Measurements from ENCODE around the gene TNFRSF8. TPM values are rescaled to one million over a fixed set of nuclear protein-coding genes. Genes with fewer than 3 reads are reported as not detected.

The TNFRSF8 gene
- total RNA-seq, 1 donor from 2014 or later, result 33.2 TPM

DNA sequence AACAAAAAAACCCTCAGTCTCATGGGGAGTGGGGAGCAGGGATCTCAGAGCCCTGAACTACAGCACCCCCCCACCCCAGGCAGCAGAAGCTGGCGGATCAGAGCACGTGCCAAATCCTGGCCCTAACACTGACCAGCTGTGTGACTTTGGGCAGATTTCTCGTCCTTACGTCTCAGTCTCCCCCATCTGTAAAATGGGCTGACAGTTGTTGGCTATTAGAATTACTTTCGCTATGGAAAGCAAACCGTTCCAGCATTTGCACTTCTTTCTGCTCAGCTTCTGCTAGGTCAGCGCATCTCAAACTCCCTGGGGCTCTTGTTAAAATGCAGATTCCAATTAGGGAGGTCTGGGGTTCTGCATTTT lies 15.5 kb downstream of the TNFRSF8 start:
- peaks cover 39% of the 10 kb centered on the region for H3K4me1 Mint-ChIP-seq
- no peak for DNase-seq
- H3K4me3 Mint-ChIP-seq, result no peak overlapping the region
- intact Hi-C loops (cut with micrococcal nuclease), result loop anchor here (5.0 kb wide), 1 partner anchor 76 kb away; no protein-coding TSS in a partner anchor
- no peaks in the 10 kb centered on the region for H3K27me3 Mint-ChIP-seq
- no peak overlapping the region for H3K27ac Mint-ChIP-seq
- peaks cover 39% of the 10 kb centered on the region for H3K36me3 Mint-ChIP-seq (ENCODE audit: low read depth)
- peaks cover 7% of the 10 kb centered on the region for H3K9me3 Mint-ChIP-seq

DNA sequence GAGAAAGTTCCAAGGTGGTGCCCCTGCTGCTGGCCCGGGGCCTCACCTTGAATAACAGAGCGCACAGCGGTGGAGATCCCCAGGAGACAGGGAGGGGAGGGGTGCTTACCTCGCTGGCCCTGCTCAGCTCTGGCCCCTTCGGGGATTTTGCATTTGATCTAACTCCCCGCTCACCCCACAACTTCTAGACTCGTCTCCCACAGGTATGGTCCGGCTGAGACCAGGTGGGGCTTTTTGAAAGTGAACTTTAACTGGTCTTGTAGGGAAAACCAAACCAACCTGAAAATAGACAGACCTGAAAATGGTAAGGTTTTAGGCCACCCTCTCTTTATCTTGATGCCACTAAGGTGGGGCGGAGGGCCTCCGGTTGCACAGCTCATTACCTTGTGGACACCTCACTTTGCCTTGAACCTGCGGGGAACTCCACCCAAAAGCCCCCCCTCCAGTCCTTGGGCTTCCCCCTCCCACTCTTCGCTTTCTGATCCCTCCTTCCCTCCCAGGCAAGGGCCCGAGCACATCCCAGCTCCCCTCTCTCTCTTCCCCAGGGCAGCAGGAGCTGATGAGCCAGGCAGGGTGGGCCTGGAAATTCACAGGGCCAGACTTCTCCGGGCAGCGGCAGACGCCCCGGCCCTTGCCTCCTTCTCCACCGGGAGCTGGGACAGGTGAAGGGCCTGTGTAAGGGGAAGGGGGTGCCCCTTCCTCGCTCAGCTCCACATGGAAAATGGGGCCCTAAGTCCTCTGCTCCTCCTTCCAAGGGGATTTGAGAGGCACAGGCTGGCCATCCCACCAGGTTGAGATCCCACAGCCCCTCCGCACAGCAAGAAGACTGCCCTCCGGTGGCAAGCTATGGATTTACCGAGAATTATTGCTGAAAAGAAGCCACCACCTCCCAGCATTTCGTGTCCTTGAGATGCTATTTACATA lies 16.1 kb downstream of the TNFRSF8 start:
- intact Hi-C loops (cut with micrococcal nuclease), result loop anchor here (1.0 to 5.0 kb wide), 3 partner anchors 11 to 77 kb away; no protein-coding TSS in a partner anchor
- Mint-ChIP-seq H3K4me3 (no peak overlapping the region), H3K27ac (peak overlapping the region; percentile 61), H3K27me3 (no peaks in the 10 kb centered on the region), H3K36me3 (ENCODE audit: low read depth) (peaks cover 41% of the 10 kb centered on the region), H3K9me3 (peaks cover 7% of the 10 kb centered on the region), H3K4me1 (peaks cover 39% of the 10 kb centered on the region)
- DNase-seq, result peak; percentile 81

DNA sequence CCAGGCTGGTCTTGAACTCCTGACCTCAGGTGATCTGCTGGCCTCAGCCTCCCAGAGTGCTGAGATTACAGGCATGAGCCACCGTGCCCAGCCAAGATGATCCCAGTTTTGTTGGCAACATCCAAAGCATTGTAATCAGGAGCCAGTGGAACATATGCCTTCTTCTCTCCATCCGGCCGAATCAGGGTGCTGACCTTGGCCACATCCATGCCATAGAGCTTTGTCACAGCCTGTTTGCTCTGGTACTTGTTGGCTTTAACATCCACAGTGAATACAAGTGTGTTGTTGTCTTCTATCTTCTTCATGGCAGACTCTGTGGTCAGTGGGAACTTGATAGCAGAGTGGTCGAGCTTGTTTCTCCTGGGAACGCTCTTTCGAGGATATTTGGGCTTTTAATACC lies 17.1 kb downstream of the TNFRSF8 start:
- no peaks in the 10 kb centered on the region for H3K27me3 Mint-ChIP-seq
- DNase-seq, result no peak
- intact Hi-C loops (cut with micrococcal nuclease), result no loop called here
- no peak overlapping the region for H3K4me3 Mint-ChIP-seq
- H3K4me1 Mint-ChIP-seq, result peaks cover 39% of the 10 kb centered on the region
- H3K9me3 Mint-ChIP-seq, result peaks cover 7% of the 10 kb centered on the region
- H3K27ac Mint-ChIP-seq, result no peak overlapping the region
- peaks cover 41% of the 10 kb centered on the region for H3K36me3 Mint-ChIP-seq (ENCODE audit: low read depth)

DNA sequence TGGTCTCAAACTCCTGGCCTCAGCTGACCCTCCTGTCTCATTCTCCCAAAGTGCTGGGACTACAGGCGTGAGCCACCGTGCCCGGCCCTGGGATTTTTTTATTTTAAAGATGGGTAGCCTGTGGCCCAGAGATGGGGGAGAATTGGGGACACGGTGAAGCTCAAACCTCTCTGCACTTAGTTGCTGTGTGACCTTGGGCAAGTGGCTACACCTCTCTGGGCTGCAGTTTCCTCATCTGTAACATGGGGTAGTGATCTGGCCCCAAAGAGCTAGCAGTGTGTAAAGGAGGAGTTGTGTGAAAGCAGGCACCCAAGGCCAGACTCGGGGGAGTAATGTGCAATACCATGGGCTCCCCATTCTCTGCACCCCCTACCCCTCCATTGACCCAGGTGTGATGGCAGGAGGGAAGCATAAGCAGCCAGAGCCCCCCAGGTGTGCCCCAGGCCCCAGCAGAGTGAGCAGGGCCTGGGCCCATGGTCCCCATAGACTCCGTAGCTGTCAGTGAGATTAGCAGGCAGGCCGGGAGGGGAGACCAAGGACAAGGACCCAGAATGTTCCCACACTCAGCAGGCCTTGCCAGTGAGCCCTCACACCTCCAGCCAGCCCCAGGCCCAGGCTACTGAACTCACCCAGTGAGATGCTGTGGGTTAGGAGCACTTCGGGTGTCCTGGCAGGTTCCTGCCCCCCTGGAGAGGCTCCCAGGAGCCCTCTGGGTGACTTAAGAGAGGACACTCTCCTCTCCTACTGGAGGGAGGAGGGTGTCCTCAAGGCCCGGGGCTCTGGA lies 17.9 kb downstream of the TNFRSF8 start:
- peaks cover 44% of the 10 kb centered on the region for H3K36me3 Mint-ChIP-seq (ENCODE audit: low read depth)
- DNase-seq, result no peak
- H3K4me1 Mint-ChIP-seq, result peaks cover 38% of the 10 kb centered on the region
- peak overlapping the region; percentile 29 for H3K27ac Mint-ChIP-seq
- no peaks in the 10 kb centered on the region for H3K27me3 Mint-ChIP-seq
- no peak overlapping the region for H3K4me3 Mint-ChIP-seq
- peaks cover 7% of the 10 kb centered on the region for H3K9me3 Mint-ChIP-seq
- intact Hi-C loops (cut with micrococcal nuclease), result no loop called here

DNA sequence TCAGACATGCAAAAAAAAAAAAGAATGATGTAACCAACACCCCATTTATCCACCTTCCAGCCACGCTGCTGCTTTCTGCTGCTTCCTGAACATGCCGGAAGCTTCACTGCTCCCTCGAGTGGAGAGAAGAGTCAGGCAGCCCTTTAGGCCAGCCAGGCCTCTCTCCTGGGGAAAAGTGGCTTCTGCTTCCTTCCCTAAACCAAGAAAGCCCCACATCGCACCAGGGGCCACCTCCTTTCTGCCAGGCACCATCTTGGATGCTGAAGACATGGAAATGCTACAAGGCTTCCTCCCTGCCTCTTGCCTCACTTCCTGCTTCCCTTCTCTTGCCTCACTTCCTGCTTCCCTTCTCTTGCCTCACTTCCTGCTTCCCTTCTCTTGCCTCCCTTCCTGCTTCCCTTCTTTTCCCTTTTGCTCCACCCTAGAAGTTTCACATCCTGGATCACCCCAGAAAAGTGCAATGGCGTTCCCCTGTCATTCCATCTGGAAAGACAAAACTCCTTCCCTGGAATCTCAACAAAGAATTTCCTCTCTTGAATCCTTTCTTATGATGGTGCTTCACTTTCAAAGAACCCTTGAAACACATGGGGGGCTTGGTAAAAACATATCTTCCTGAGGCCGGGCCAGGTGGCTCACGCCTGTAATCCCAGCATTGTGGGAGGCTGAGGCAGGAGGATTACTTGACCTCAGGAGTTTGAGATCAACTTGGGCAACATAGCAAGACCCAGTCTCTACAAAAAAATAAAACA lies 18.7 kb downstream of the TNFRSF8 start:
- peaks cover 48% of the 10 kb centered on the region for H3K36me3 Mint-ChIP-seq (ENCODE audit: low read depth)
- intact Hi-C loops (cut with micrococcal nuclease), result no loop called here
- peaks cover 41% of the 10 kb centered on the region for H3K4me1 Mint-ChIP-seq
- peak overlapping the region; percentile 47 for H3K4me3 Mint-ChIP-seq
- peaks cover 12% of the 10 kb centered on the region for H3K9me3 Mint-ChIP-seq
- no peaks in the 10 kb centered on the region for H3K27me3 Mint-ChIP-seq
- H3K27ac Mint-ChIP-seq, result peak overlapping the region; percentile 69
- no peak for DNase-seq

DNA sequence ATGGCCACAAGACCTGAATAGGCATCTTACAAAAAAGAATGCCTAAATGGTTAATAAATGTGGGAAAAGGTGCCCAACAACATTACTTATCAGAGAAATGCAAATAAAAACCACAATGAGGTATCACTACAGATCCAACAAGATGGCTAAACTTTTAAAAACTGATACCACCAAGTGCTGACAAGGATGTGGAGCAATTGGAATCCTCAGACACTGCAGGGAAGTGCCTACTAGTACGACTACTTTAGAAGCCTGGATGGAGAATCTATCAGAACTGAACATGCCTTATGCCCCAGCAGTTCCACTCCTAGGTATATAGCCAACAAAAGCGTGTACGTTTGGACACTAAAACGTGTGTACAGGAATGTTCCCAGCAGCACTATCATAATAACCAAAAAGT lies 19.9 kb downstream of the TNFRSF8 start:
- peaks cover 44% of the 10 kb centered on the region for H3K4me1 Mint-ChIP-seq
- H3K36me3 Mint-ChIP-seq (ENCODE audit: low read depth), result peaks cover 52% of the 10 kb centered on the region
- H3K4me3 Mint-ChIP-seq, result no peak overlapping the region
- no peak for DNase-seq
- no peak overlapping the region for H3K27ac Mint-ChIP-seq
- H3K9me3 Mint-ChIP-seq, result peaks cover 13% of the 10 kb centered on the region
- intact Hi-C loops (cut with micrococcal nuclease), result no loop called here
- H3K27me3 Mint-ChIP-seq, result no peaks in the 10 kb centered on the region

DNA sequence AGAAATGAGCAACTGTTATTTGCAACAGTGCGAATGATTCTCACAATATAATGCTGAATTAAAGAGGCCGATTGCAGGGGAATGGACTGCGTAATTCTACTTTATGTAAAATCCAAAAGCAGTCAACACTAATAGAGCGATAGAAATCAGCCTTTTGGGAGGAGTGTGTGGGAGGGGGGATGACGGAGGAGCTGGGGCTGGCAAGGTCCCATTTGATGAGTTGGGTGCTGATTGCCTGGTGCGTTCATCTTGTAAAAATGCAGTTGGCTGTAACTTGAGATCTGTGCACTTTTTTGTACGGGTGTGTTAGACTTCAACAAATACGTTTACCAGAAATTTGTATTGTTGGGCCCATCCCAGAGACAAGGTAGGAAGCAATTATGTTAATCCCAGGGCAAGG lies 20.7 kb downstream of the TNFRSF8 start:
- Mint-ChIP-seq H3K9me3 (peaks cover 13% of the 10 kb centered on the region), H3K27ac (no peak overlapping the region), H3K4me1 (peaks cover 48% of the 10 kb centered on the region), H3K27me3 (no peaks in the 10 kb centered on the region), H3K36me3 (ENCODE audit: low read depth) (peaks cover 54% of the 10 kb centered on the region), H3K4me3 (no peak overlapping the region)
- intact Hi-C loops (cut with micrococcal nuclease), result no loop called here
- DNase-seq, result no peak

DNA sequence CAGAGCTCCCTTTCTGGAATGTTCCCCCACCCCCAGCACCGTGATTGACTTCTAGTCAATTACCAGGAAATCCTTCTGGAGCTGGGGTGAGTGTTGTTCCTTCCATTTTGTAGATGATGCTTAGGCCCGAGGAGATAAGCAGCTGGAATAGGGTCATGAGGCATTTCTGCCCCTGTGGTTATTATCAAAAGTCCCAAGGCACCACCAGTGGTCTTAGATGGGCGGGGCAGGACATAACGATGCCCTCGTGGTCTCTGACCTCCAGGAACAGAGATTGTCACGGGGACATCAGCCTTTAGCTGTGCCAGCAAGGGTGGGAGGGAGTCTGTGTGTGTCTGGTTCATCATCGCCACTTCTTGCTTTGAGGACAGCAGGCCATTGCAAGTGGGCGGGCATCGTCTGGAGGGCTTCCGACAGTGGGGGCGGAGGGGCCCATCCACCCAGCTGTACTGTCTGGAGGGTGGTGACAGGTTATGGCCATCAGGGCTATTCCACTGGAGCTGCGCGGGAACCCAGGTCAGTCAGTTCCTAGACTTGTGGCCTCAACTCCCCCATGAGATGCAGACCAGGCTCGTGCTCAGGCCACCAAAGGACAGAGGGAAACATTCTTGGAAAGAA lies 22.6 kb downstream of the TNFRSF8 start:
- intact Hi-C loops (cut with micrococcal nuclease), result no loop called here
- peaks cover 72% of the 10 kb centered on the region for H3K36me3 Mint-ChIP-seq (ENCODE audit: low read depth)
- H3K9me3 Mint-ChIP-seq, result peaks cover 25% of the 10 kb centered on the region
- no peak overlapping the region for H3K27ac Mint-ChIP-seq
- H3K27me3 Mint-ChIP-seq, result no peaks in the 10 kb centered on the region
- DNase-seq, result no peak
- no peak overlapping the region for H3K4me3 Mint-ChIP-seq
- peaks cover 59% of the 10 kb centered on the region for H3K4me1 Mint-ChIP-seq

DNA sequence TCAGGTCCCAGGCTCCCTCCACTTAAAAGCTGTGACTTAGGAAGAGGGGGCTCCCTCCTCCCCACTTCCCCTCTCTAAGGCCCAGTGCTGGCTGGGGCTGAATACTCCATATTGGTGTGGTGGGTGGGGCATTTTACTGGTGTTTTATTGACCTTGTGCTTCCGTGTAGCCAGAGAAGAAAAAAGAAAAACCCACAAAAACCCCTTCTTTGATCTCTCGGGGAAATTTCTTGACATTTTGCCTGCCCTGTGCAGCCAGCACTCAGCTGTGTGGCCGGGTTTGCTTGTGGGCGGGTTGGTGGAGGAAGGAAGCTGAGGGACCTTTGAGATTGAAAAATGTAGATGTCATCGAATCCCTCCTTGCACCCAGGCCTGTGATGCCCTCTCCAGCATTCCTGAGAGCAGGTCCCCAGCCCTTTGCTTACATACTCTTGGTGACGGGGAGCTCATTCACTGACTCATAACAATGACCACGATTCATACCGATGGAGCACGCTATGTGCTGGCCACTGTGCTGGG lies 24.8 kb downstream of the TNFRSF8 start:
- intact Hi-C loops (cut with micrococcal nuclease), result loop anchor here (2.0 kb wide), 1 partner anchor 19 kb away; no protein-coding TSS in a partner anchor
- DNase-seq, result peak; percentile 90
- H3K9me3 Mint-ChIP-seq, result peaks cover 17% of the 10 kb centered on the region
- H3K36me3 Mint-ChIP-seq (ENCODE audit: low read depth), result peaks cover 67% of the 10 kb centered on the region
- peak overlapping the region; percentile 70 for H3K4me3 Mint-ChIP-seq
- peaks cover 50% of the 10 kb centered on the region for H3K4me1 Mint-ChIP-seq
- peak overlapping the region; percentile 92 for H3K27ac Mint-ChIP-seq
- H3K27me3 Mint-ChIP-seq, result no peaks in the 10 kb centered on the region

DNA sequence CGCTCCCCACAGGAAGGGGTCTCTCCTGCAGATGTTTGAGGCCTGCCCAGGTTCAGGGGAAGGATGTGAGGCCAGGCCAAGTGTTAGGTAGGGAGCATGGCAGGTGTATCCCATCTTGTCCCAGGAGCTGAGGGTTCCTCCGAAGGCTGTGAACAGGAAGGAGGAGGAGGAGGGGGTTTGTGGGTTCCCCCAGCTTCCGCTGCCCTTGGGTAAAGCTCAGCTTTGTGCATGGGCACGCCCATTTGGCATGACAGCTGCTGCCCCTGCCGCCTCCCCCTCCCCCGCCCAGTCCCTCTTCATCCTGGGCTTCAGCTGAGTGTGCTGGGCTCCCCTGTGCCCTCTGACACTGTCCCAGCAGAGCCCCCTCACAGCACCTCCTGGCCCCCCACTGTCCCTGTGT lies 25.5 kb downstream of the TNFRSF8 start:
- intact Hi-C loops (cut with micrococcal nuclease), result loop anchor here (2.0 kb wide), 1 partner anchor 20 kb away; no protein-coding TSS in a partner anchor
- peak; percentile 82 for DNase-seq
- H3K9me3 Mint-ChIP-seq, result peaks cover 17% of the 10 kb centered on the region
- peak overlapping the region; percentile 92 for H3K27ac Mint-ChIP-seq
- H3K36me3 Mint-ChIP-seq (ENCODE audit: low read depth), result peaks cover 64% of the 10 kb centered on the region
- peak overlapping the region; percentile 70 for H3K4me3 Mint-ChIP-seq
- no peaks in the 10 kb centered on the region for H3K27me3 Mint-ChIP-seq
- H3K4me1 Mint-ChIP-seq, result peaks cover 52% of the 10 kb centered on the region

DNA sequence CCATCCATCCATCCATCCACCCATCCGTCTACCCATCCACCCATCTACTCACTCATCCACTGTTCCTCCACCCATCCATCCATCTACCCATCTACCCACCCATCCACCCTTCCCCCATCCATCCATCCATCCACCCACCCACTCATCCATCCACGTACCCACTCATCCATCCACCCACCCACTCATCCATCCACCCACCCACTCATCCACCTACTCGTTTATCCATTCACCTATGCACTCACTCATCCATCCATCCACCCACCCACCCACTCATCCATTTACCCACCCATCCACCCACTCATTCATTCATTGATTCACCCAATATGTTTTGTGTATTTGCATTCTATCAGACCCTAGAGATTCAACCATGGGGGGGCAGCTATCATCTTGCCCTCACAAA lies 27.2 kb downstream of the TNFRSF8 start:
- DNase-seq, result no peak
- intact Hi-C loops (cut with micrococcal nuclease), result no loop called here
- no peaks in the 10 kb centered on the region for H3K27me3 Mint-ChIP-seq
- H3K4me1 Mint-ChIP-seq, result peaks cover 55% of the 10 kb centered on the region
- peaks cover 17% of the 10 kb centered on the region for H3K9me3 Mint-ChIP-seq
- no peak overlapping the region for H3K27ac Mint-ChIP-seq
- H3K36me3 Mint-ChIP-seq (ENCODE audit: low read depth), result peaks cover 62% of the 10 kb centered on the region
- H3K4me3 Mint-ChIP-seq, result peak overlapping the region; percentile 3

DNA sequence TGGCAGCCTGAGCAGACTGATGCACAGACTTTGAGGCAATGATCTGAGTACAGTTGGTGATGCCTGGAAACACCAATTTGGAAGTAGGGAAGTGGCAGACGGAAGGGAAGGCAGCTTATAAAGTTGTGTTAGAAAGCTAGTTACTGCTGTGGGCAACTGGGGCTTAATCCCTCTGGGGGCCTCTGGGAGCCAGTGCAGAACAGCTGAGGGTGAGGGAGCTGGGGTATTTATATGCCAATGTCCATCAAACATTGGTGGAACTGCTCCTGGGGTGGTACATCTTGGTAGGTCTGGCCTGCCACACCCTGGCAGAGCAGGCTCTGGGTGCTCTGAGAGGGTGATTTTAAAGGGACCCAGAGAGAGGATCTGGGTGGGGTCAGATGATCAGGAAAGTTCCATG lies 28.1 kb downstream of the TNFRSF8 start:
- intact Hi-C loops (cut with micrococcal nuclease), result no loop called here
- no peaks in the 10 kb centered on the region for H3K27me3 Mint-ChIP-seq
- peaks cover 59% of the 10 kb centered on the region for H3K36me3 Mint-ChIP-seq (ENCODE audit: low read depth)
- peaks cover 22% of the 10 kb centered on the region for H3K9me3 Mint-ChIP-seq
- H3K27ac Mint-ChIP-seq, result no peak overlapping the region
- peaks cover 55% of the 10 kb centered on the region for H3K4me1 Mint-ChIP-seq
- no peak overlapping the region for H3K4me3 Mint-ChIP-seq
- DNase-seq, result no peak

DNA sequence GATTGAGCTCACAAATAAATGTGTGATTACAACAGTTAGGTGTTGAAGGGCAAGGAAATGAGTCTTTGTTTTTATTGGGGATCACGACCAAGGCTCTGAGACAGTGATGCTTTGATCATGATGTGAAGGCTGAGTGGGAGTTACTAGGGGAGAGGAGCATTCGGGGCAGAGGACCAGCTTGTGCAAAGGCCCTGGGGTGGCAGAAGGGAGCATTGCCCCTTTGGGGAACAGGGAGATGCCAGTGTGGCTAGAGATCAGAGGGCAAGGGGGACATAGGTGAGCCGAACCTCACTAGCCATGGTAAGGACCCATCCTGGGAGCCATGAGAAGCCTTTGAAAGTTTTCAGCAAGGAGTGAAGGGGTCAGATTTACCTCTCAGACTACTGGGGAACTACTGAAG lies 31.1 kb downstream of the TNFRSF8 start:
- Mint-ChIP-seq H3K4me1 (peaks cover 31% of the 10 kb centered on the region), H3K9me3 (peaks cover 17% of the 10 kb centered on the region), H3K27me3 (no peaks in the 10 kb centered on the region), H3K36me3 (ENCODE audit: low read depth) (peaks cover 45% of the 10 kb centered on the region), H3K27ac (no peak overlapping the region), H3K4me3 (no peak overlapping the region)
- DNase-seq, result no peak
- intact Hi-C loops (cut with micrococcal nuclease), result no loop called here

All from activated CD4-positive, alpha-beta T cell treated with anti-CD3 and anti-CD28 coated beads, Interleukin-2, amount 10 ng/mL, durations not matched to agents 24 days and 14 days (primary cell).